NB4 (cell line): ENCODE results near the gene WDR5.

Source experiments
- POLR2A ChIP-seq: IDR thresholded peaks from 2 replicates; pipeline ENCODE4 v1.6.1; 2011; ENCODE audit warnings: mild to moderate bottlenecking; ENCODE audit not compliant: insufficient read length; ENCODE audit errors: extremely low read depth
- TF ChIP-seq, protein P1 (sequence below): IDR thresholded peaks from one replicate; pipeline ENCODE4 v1.5.1; 2012; ENCODE audit warnings: low read depth, low read length

- TF ChIP-seq, protein P1, sequence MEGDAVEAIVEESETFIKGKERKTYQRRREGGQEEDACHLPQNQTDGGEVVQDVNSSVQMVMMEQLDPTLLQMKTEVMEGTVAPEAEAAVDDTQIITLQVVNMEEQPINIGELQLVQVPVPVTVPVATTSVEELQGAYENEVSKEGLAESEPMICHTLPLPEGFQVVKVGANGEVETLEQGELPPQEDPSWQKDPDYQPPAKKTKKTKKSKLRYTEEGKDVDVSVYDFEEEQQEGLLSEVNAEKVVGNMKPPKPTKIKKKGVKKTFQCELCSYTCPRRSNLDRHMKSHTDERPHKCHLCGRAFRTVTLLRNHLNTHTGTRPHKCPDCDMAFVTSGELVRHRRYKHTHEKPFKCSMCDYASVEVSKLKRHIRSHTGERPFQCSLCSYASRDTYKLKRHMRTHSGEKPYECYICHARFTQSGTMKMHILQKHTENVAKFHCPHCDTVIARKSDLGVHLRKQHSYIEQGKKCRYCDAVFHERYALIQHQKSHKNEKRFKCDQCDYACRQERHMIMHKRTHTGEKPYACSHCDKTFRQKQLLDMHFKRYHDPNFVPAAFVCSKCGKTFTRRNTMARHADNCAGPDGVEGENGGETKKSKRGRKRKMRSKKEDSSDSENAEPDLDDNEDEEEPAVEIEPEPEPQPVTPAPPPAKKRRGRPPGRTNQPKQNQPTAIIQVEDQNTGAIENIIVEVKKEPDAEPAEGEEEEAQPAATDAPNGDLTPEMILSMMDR: no peak
- no peak for TF ChIP-seq POLR2A
Observed at GRCh38 chr9:134189470-134190231, 53.8 kb downstream of the WDR5 start.
